Measurements from ENCODE around the gene REV3L. TPM values are rescaled to one million over a fixed set of nuclear protein-coding genes. Genes with fewer than 3 reads are reported as not detected.
A peak's percentile ranks its signal among the peaks of the same experiment; 100 is the strongest.

The REV3L gene
- total RNA-seq, 1 donor from 2014 or later: 66.0 TPM

- no peak for DNase-seq (ENCODE audit: low spot score)
Measured at GRCh38 chr6:111471533-111471932, 11.5 kb downstream of the REV3L start.

- no peak for DNase-seq (ENCODE audit: low spot score)
Measured at GRCh38 chr6:111470991-111471390, 12.0 kb downstream of the REV3L start.

GRCh38 chr6:111469543-111469942 is 13.5 kb downstream of the REV3L start:
- DNase-seq (ENCODE audit: low spot score): no peak

- peak; percentile 59 for DNase-seq (ENCODE audit: low spot score)
Measured at GRCh38 chr6:111468329-111469012, 14.5 kb downstream of the REV3L start.

GRCh38 chr6:111464184-111464583 is 18.8 kb downstream of the REV3L start:
- DNase-seq (ENCODE audit: low spot score): no peak

DNA sequence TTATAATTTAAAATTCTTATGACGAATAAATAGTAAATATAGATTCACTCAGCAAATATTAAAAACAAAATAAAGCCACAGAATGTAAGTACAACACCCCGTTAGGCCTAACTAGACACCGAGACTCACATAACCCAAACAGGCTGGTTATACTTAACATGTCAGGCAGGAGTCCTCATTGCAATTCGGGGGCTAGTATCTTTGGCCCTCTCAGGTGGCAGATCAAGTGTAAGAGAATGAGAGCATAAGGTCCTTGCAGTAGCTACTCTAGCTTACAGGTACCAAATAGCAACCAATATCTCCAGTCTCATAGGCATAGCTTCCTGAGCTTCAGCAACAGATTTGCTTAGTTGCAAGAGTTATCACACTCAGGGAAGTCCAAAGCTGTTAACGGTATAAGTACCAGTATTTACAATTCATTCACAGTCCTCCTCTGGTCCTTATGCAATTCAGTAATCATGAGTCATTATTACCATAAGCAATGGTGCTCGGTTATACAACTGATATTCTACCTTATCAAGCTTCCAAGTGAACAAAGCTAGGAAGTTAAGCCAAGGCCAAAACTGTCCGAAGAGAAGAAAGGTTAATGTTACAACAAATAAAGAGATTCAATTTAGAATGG is 20.1 kb downstream of the REV3L start:
- no peak for DNase-seq (ENCODE audit: low spot score)

DNA sequence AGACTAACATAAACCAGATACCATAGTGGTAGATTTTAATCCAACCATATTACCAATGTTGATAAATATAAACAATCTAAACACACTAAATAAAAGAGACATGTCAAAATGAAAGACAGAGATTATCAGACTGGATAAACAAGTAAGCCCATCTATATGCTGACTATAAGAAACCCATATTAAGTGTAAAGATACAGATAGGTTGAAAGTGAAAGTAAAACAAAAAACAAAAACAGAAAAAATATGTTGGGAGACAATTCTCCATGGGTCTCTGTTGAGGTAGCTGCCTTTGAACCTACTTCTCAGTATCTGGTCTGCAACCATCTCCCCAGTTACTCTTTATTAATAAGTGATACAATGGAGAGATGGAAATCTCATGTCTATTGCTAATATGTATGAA is 21.2 kb downstream of the REV3L start:
- no peak for DNase-seq (ENCODE audit: low spot score)

DNA sequence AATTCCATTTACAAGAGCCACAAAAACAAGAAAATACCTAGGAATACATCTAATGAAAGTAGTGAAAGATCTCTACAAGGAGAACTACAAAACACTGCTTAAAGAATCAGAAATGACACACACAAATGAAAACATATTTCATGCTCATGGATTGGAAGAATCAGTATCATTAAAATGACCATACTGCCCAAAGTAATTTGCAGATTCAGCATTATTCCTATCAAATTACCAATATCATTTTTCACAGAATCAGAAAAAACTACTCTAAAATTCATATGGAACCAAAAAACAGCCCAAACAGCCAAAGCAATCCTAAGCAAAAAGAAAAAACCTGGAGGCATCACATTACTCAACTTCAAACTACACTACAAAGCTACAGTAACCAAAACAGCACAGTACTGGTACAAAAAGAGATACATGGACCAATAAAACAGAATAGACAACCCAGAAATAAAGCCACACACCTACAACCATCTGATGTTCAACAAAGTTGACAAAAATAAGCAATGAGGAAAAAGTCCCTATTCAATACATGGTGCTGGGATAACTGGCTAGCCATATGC is 24.3 kb downstream of the REV3L start:
- no peak for DNase-seq (ENCODE audit: low spot score)

DNA sequence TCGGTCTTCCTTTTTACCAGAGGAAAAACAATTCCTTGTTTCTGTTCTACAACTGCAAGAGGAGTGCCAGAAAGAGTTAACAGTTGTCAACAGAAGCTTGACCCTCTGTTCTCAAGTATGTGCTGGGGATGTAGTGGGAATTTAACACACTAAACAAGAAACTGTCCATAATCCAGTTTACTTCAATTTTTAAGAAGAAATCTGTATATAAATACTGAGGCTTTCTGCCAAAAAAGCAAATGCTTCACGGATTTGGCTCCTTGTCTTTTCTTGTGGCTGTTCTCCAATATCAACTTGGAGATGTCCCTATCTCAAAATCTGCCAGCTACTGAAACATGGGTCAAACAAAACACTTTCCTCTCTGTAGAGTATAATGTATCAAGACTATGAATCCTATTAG is 26.8 kb downstream of the REV3L start:
- peak; percentile 66 for DNase-seq (ENCODE audit: low spot score)

DNA sequence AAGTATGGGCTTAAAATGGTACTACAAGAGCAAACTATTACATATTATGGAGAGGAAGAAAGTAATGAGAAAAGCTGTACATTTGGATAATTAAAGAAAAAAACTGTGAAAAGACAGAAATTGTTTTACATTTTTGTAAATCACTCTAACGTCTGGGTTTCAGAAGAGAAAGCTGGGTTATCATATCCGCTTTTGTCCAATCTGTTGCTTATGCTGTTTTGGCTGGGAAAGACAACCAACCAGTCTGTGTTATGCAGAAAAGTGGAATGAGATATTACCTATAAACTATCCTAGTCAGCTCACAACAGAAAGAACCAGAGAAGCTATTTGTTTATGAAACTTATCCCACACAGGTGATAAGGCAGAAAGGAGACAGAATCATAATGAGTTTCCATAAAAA is 32.4 kb downstream of the REV3L start:
- DNase-seq (ENCODE audit: low spot score): no peak

- DNase-seq (ENCODE audit: low spot score): no peak
Measured at GRCh38 chr6:111450087-111450486, 32.9 kb downstream of the REV3L start.

DNA sequence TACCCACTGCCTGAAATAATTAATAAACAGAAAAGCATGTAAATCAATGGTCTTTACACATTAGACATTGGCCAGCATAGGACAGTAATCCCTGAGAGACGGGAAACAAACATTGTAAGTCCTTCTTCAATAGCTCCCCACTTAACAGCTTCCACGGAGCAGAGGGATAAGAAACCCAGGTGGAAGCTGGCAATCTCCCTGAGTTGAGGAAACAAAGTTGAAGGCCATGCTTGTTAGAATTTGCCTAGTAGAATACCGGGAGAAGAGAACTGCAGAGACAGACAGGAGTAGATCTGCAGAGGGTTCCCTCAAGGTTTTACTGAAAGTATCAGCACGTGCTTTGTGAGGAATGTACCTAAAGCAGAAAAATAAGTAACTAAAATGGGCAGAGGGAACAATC is 33.9 kb downstream of the REV3L start:
- DNase-seq (ENCODE audit: low spot score): no peak

DNA sequence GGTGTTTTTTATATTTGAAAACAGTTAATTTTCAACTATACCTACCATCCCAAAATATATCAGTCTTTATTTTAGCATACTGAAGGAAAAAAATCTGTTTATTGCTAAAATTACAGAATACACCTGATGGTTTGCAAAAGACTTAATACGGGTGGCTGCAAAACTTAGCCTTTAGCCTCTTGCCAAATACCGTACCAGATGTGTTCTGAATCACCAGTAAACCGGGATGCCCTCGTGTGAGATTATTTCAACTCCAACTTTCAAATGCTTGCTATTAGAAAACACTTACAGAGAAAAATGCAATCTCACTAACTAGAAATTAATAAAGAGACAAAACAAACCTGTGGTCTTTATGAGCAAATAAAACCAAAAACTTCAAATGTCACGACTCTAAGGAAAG is 36.0 kb downstream of the REV3L start:
- DNase-seq (ENCODE audit: low spot score): no peak

DNA sequence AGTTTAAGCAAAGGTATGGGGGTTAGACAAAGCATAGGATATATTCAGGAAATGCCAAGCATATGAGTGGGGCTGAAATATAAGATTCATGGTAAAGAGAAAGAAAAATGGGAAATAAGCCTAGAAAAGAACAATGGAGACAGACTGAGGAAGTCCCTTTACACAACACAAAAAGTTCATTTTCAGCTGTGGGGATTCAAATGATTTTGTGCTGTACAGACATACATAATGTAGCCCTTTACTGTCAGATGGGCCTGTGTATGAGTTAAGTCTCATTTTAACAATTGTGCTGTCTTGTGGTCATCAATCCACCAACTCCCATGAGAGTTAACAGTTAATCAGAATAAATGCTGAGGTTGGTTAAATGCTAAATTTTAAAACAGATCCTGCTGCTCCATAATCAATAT is 37.2 kb downstream of the REV3L start:
- DNase-seq (ENCODE audit: low spot score): no peak

- DNase-seq (ENCODE audit: low spot score): no peak
Measured at GRCh38 chr6:111444794-111445193, 38.2 kb downstream of the REV3L start.

DNA sequence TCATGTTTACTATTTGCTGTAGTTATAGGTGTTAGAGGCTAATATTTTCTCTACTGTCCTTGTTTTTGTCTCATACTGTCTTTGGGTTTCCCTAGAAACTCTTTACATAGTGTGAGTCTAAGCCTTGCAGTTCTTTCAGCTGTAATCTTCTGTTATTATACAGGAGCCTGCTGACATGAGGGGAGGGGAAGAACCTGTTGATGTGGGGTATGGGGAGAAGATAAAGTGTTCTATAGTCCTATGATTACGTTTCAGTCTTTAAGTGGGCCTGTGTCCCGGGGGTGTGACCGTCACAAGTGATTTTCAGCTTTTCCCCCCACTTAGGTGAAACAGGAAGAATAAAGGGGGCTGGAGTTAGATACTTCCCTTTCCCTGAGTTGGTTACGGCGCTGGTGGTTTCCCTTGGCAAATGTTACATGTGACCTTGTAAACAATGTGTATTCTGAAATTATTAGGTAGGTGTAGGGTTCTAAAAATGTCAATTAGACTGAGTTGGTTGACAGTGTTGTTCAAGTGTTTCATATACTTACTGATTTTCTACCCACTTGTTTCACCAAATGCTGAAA is 41.3 kb downstream of the REV3L start:
- DNase-seq (ENCODE audit: low spot score): no peak

DNA sequence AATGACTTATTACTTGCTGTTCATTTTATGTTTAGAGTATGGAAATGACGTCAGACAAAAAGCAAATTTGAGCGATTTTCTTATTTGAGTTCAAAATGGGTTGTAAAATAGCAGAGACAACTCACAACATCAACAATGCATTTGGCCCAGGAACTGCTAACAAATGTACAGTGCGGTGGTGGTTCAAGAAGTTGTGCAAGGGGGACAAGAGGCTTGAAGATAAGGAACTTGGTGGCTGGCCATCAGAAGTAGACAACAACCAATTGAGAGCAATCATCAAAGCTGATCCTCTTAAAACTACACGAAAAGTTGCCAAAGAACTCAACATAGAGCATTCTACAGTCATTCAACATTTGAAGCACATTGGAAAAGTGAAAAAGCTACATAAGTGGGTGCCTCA is 43.8 kb downstream of the REV3L start:
- DNase-seq (ENCODE audit: low spot score): no peak

- DNase-seq (ENCODE audit: low spot score): no peak
Measured at GRCh38 chr6:111437573-111437972, 45.4 kb downstream of the REV3L start.

DNA sequence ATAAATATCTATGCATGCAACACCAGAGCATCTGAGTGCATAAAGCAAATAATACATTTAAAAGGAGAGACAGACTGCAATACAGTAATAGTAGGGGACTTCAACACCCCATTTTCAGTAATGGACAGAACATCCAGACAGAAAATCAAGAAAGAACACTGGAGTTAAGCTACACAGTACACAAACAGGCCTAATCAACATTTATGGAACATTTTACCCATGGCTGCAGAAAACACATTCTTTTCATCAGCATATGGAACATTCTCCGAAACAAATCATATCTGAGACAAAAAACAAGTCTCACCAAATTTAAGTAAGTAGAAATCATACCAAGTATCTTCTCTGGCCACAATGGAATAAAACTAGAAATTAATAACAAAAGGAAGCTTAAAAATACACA is 50.5 kb downstream of the REV3L start:
- DNase-seq (ENCODE audit: low spot score): no peak

GRCh38 chr6:111430605-111431376 is 52.2 kb downstream of the REV3L start:
- no peak for DNase-seq (ENCODE audit: low spot score)

GRCh38 chr6:111429571-111429970 is 53.4 kb downstream of the REV3L start:
- DNase-seq (ENCODE audit: low spot score): no peak

- no peak for DNase-seq (ENCODE audit: low spot score)
Measured at GRCh38 chr6:111428811-111429210, 54.2 kb downstream of the REV3L start.
